GM23248 (cell line): Measurements from ENCODE around the gene MYO16.

Experiments used
- EZH2 ChIP-seq: fragments of 200-600 bp; sonication (generic); IDR thresholded peaks from 2 replicates; pipeline ENCODE4 v1.6.1; 2018; ENCODE audit warnings: antibody characterized with exemption, mild to moderate bottlenecking; ENCODE audit not compliant: insufficient read depth, poor library complexity, severe bottlenecking
- EZH2phosphoT487 ChIP-seq: fragments of 200-600 bp; sonication (generic); IDR thresholded peaks from 2 replicates; pipeline ENCODE4 v1.6.1; 2018; ENCODE audit warnings: antibody characterized with exemption, moderate library complexity, mild to moderate bottlenecking, low read depth; ENCODE audit not compliant: insufficient read depth

GRCh38 chr13:109156181-109156935 lies 526.9 kb downstream of the MYO16 start:
- TF ChIP-seq EZH2phosphoT487 = no peak
- TF ChIP-seq EZH2 = no peak
